Stimulated activated CD4-positive, alpha-beta T cell treated with anti-CD3 and anti-CD28 coated beads, Interleukin-1b, Interleukin-23, amount 100 ng/mL, for 24 hours (primary cell): ENCODE data around the gene CELSR1.

Experiments
- DNase-seq, 4 experiments: peaks; one replicate each; pipeline ENCODE4 v3.0.0-alpha.2; 2020; ENCODE audit warnings: low read depth in 4 of 4, low spot score in 1 of 4

Gene CELSR1

DNA sequence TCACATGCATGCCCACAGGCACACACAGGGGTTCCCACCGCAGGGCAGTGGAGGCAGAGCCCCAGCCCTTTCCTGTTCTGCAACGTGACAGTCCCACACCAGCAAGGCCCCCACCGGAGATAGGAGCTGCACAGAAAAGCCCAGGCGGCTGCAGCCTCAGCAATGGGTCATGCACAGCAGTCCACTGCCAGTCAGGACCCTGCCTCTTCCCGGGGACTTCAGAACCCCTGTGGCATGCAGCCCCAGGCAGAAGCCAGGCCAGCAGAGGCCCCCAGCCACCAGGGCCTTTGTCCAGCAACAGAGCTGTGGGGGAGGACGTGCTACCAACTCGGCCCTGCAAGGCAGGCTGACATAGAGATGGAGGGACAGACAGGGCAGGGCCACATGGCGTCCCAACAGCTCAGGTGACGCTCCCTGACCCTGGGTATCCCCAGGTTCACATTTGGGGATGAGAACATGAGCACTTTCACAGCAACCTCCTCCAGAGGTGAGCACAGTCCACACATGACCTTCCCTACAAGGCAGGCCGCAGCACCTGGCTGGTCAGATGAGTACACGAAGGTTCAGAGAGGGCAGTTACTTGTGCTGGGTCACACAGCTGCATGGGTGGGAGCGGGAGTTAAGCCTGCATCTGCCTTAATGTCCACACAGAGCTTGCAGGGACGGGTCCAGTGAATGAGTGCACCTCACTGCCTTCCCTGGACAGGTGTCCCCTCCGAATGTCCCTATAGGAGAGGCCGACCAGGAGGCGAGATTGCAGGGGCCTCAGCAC lies 87.3 kb downstream of the CELSR1 start:
- no peak for DNase-seq

DNA sequence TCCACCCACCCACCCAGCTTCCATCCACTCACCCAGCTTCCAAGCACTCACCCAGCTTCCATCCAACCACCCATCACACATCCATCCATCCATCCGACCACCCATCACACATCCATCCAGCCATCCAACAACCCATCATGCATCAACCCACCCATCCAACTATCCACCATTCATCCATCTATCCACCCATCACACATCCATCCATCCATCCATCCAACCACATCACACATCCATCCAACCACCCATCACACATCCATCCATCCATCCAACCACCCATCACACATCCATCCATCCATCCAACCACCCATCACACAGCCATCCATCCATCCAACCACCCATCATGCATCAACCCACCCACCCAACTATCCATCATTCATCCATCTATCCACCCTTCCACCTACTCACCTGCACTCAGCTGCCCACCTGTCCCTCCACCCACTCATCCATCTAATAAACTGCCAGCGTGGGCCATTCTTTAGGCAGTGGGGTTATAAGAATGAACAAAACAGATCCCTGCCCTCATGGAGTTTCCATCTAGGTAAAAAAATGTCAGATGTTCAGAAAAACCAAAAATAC lies 88.2 kb downstream of the CELSR1 start:
- no peak for DNase-seq

DNA sequence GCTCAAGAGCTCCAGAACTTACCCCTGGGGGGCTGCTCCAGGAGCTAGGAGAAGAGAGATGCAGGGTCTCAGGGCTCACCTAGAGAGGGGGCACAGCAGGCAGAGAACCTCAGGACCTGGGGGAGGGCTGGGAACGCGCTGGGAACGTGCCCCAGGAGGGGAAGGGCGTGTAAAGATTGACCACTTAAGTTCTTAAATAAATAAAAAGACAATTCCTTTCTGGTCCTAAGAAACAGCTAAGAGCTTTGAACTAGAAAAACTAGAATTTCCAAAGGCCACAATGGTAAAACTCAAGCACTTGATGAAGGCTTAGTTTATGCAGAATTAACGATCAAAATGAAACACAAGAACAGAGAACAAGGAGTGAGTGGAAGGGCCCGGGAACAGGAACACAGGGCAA lies 89.1 kb downstream of the CELSR1 start:
- no peak for DNase-seq

DNA sequence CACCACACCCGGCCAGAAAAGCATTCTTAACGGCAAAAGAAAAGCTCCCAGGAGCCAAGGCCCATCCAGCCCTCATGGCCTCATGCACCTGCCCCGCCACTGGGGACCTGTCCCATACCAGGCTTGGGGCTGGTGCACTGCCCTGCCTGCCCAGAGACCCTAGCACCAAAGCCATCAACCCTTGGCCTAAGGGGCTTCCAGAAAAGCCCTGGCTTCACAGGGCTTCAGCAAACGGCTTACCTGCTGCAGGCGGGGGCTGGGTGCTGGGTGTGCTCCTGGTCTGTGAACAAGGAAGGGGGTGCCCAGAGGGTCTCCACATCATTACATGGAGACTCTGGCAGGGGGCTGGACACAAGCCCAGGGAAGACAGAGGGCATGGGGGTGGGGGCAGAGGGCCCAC lies 89.5 kb downstream of the CELSR1 start:
- no peak for DNase-seq

DNA sequence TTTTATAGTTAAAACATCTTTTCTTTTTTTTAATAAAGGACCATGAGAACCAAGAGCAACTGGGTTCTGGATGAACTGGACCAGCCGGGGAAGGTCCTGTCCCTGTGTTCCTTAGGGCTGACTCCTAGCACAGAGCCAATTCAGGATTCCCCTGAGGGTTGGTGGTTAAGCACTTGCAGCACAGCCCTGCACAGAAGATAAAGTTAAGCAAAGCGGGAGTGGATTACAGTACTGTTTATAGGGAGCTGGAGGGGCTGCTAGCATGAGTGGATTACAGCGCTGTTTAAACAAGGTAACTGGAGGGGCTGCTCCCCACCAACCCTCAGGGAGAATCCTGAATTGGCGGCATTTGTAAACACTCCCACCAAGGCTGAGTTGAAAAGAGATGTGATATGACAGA lies 90.6 kb downstream of the CELSR1 start:
- DNase-seq: no peak

DNA sequence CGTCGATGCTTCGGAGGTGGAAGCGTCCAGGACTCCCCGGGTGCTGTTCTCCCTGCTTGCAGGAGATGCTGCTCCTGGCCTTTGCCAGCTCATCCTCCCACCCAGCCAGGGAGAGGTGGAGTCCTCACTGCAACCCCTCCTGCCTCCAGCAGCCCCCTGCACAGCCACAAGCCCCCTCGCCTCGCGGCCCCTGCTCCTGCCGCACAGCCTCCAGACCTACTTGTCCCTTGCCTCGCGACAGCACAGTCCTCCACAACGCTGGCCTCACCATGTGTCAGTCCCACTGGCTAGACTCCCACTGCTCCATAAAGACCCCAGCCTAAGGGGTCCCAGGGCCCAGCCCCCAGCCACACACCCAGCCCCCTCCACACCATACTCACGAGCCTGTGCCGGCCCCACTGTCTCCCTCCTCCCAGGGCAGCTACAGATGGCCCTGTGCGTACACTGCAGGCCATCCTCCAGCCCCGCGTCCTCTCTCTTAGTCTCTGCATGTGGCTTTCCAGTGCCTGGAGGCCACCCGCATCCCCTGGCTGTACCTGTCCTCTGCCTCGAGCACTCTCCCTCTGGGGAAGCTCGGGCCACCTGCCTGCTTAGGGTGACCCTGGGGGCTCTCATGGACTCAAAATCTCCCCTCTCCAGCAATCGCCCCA lies 91.5 kb downstream of the CELSR1 start:
- no peak for DNase-seq

DNA sequence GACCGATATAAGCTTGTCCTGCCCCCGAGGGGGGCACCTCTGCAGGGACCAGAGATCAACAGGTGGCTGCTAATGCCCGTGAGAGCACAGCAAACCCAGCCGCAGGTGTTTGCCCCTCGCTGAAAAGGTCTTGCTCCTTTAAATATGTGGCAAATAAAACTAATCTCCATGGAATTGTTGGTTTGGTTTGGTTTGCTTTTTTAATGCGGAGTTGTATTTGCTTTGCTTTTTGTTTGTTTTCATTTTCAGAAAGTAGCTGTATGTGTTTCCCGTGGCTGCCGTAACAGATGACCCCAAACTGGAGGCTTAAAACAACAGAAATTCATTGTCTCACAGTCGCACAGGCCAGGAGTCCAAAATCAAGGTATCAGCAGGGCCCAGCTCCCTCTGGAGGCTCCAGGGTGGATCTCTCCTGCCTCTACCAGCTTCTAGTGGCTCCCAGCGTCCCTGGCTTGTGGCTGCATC lies 93.0 kb downstream of the CELSR1 start:
- no peak for DNase-seq

DNA sequence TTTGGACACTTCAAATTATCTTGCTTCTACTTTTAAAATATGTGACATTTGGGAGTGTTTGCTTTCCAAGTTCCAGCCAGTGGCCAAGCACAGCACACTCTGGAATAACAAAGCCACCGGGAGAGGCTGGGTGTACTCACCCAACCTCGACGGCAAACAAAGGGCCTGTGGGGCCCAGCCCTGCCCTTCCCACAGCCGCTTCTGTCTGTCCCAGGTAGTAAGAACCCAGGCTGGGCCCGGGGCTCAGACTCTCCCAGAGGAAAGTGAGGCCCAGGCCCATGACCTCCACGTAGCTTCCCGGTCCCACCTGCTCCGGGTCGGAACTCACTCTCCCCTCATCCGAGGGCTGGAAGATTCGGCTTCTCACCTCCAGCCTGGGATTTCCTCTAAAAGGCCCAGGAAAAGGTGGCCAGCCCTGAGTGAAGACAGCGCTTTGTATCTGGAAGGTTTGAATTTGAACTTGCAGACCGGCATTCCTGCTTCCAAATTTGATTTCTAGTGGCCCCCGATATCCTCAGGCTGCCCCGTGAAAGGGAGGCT lies 93.5 kb downstream of the CELSR1 start:
- no peak for DNase-seq

DNA sequence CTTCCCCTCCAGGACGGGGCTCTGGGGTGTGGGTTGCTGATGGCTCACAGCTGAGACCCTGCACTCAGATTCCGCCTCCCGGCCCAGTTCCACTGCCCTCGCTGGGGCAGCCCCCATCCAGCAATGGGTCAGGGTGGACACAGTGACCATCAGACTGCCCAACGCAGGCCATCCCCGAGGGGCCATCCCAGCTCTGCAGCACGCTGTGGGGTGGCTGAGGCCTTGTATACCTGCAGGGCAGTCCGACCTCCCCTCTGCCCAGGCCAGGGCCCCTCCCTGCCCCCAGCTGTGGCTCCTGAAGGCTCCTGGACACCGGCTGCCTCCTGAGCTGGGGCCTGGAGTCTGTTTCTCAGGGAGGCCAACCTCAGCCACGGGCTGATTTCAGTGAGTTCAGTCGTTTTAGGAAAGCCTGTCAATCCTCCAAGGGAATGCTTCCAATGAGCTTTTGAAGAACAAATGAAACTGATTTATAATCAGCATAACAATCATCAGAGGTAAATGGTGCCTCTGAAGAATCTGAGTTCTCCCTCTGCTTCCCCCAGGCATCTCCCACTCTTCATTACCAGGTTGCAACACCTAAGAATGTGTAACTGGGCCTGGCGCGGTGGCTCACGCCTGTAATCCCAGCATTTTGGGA lies 95.1 kb downstream of the CELSR1 start:
- DNase-seq: no peak

DNA sequence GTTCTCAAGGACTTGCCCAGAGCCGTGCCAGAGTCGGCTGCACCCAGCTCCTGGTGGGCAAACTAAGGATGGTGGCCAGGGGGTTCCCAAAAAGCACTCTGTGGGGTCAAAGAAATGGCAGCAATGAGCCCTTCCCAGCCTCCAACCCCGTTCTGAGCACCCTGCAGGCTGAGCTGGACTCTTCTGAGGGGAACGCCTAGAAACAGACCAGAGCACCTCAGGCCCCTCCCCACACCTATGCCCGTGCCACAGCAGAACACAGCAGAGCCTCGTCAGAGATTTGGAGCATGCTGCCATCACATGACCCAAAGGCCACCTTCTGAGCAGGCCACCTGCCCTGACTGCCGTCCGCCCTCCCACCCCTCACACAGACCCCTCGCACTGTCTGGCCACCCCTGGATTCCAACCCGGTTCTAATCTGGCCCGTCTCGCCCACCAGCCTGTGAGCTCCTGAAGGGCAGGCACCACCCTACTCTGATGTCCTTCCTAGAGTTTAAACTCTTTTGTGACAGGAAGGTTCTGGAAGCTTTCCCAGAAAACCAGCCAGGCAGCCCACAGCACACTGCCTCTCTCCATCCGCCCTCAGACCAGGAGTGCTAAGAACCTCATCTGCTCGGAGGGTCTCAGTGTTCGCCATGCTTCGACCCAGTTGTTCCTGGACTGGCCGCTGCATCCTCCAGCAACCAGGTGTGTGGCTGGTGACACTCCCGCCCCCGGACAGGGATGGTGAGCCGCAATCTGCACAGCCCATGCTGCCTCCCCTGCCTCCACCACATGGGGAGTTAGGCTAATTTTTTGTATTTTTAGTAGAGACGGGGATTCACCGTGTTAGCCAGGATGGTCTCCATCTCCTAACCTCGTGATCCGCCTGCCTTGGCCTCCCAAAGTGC lies 97.6 kb downstream of the CELSR1 start:
- no peak for DNase-seq

DNA sequence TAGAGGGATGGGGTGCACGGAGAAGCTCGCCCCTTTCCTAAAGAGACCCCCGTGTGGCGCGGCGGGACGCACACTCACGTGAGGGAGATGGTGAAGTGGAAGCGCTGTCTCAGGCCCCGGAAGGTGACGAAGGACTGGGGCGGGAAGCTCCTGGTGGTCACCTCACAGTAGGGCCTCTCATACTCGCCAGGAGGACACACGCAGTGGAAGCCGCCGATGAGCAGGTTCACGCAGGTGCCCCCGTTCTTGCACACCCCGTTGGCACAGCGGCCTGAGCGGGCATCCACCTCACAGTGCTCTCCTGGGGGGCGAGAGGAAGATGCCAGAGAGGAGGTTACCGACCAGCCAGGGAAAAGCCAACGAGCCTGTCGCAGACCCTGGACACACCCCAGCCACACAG lies 98.3 kb downstream of the CELSR1 start:
- DNase-seq: no peak

DNA sequence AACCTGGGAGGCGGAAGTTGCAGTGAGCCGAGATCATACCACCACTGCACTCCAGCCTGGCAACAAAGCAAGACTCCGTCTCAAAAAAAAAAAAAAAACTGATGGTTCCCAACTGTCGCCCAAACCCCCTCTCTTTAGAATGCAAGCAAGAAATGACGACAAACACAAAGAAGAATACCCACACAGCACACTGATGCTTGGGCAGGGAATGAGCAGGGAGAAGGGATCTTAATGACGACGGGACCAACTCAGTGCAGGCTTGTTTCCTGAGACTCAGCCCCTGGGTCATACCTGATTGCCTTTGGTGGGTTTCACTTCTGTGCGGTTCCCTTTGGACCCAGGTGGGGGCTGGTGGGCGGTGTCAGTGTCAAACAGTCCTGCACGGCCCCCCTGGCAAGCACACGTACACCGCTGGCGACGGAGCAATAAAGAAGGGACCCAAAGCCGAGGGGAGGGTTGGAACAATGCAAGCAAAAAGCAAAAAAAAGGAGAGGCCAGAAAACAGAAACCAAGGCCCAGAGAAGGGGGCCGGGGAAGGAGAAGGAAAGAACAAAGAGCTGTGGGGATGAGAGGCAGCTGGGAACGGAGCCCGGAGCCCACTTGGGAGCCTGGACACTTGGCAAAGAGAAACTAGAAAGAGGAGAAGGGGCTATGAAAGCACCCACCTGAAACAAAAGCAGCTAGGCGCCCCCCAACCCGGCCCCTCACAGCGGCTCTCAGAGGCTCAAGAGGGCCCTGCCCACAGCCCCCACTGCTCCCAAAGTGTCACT lies 99.6 kb downstream of the CELSR1 start:
- DNase-seq: no peak

DNA sequence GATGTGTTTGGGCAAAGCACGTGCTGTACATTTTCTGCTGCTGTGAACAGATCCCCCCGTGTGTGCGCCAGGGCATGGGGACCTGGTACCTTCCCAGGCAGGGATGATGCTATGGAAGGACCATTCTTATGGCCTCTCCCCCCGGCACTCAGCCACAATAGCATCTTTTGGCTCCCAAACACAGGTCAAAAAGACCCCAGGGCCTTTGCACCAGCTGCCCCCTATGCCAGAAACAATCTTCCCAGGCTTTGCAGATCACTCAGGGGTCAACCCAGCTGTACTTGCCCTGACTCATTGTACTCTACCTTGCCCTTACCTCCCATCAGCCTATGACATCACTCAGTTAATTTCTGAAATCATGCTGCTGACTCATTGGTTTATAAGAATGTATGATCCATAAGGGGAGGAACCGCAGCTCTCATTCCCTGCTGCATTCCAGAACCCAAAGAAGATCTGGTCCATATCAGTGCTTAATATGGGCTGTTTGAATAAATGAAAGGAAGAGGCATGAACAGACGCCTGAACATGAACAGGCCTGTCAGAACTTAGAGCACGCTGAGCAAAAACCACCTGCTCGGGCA lies 100.7 kb downstream of the CELSR1 start:
- no peak for DNase-seq

DNA sequence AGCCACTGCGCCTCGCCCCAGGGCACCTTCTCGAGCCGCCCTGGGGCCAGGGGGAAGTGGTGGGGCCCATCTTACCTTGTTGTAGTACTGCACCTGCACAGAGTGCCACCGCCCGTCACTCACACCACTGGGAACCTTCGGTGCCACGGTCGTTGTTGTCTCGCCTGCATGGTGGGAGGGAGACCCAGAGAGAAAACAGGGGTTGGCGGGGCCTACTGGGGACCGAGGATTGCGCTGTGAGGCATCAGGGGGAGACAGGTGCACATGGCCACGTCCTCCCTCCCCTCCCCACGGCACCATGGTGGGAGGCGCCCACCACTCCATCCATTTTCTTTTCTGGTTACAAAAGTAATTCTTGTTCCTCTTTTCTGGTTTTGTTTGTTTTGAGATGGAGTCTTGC lies 104.1 kb downstream of the CELSR1 start:
- DNase-seq: no peak

DNA sequence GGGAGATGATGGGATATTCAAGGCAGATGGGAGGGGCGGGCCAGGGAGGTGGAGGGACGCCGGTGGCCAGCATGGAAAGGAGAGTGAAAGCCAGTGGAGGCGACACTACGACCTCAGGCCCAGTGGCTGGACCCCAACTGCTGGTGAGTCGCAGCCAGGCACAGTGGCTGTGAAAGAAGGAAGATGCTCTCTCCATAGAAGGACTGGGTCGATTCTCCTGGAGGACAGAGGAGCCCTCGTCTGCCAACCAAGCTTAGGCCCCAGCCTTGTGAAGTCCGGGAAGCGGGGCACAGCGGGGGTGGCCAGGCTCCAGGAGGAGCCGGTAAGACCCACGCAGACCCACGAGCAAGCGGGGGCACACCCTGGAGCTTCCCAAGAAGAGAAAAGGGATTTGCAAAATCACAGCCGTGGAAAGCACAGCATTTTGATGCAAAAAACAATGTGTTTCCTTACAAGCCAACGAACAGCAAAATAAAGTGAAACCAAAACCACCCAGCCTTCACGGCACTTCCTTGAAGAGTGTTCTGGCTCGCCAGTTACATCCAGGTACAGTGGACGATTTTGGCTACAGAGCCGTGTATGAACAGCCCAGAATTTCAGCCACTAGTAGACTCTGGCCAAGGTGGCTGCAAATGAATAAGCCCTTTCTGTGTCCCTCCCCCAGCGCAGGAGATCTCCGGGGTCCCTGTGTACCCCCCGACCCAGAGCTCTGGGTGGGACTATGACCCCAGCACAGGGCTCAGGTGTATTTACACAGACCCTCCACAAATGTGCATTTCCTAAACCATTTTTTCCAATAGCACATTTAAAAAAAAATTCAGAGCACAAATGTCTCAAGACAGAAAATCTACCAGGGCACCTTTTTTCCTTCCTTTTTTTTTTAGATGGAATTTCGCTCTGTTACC lies 105.0 kb downstream of the CELSR1 start:
- DNase-seq: peak in 1 of 4 experiments; percentile 10

DNA sequence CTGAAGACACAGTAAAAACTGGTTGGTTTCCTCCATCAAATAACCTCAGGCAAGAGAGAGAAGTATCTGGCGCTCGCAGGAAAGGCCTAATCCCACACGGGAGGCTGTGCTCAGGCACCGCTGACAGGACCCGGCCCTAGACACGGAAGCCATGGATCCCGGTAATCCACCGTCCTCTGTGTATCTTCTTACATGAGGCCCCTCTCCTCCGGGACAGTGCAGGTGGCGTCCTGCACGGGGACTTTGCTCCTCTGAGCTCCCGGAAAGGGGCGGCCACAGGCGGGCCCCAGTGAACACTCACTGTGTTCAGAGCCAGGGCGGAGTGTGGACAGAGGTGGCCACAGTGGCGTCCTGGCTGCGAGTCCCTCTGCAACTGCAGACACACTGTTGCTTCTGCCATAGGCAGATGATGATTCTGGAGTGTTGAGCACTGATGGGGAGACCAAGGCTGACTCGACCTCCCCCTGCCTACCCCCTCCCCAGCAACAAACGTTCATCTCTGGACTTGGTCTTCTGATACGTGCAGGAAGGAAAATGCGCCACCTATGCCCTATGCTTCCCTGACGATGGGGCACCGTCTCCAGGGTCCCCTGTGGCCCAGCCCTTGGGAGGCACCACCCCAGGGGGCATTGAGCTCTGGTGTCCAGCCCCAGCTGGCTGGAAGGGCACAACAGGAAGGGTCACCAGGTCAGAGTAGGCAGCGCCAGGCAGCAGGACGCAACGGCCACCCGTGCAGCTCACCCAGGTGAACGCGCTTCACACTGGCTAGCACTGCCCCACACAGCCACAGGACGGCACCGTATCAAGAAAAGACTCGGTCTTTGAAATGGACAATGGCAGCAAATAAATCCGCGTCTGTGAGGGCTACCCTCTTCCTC lies 106.2 kb downstream of the CELSR1 start:
- DNase-seq: no peak

DNA sequence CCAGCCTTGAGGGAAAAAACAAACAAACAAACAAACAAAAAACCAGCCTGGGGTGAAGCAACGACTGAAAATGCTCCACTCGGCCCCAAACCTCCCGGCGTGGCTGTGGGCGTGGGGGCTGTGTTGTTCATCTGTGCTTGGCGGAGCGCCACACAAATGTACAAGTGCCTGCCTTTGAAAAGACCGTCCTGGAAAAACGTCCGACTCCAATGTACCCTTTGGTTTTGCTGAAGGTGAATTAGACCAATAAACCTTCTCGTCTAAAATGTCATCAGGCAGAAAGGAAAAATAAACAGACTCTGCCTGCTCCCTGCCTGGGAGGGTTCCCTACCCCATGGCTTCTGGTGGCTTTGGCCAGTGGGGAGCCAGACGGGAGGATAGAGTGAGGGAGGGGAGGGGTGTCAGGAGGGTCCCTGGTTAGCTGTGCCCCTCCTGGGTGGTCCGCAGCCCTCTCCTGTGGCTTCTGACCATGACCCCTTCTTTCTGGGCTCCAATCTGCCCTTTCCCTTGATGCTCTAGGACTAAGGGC lies 108.0 kb downstream of the CELSR1 start:
- no peak for DNase-seq
